RWPE1 (cell line): ENCODE measurements around the gene MICAL3.

Source experiments
- CTCF ChIA-PET: fragments of 350-600 bp; sonication (Branson Sonifier 250); formaldehyde crosslinking; extraction: SDS; loops from one replicate; lab custom pipeline; 2021; lab: Yijun Ruan, JAX
- POLR2A ChIA-PET: fragments of 400-600 bp; formaldehyde crosslinking; extraction: SDS; loops from one replicate; lab custom pipeline; 2020; ENCODE audit warnings: antibody characterized with exemption; ENCODE audit not compliant: low non-redundant PET; lab: Yijun Ruan, JAX
- DNase-seq: peaks from one replicate; pipeline ENCODE4 v3.0.0; 2012; ENCODE audit warnings: low spot score
- H3K27ac ChIP-seq: fragments of 450-650 bp; 2 replicates; pipeline ENCODE4 v1.5.1; 2017
- CTCF ChIP-seq: fragments of 450-650 bp; conservative IDR thresholded peaks from 2 replicates; pipeline ENCODE4 v1.5.1; 2017; ENCODE audit warnings: low read depth, mild to moderate bottlenecking

MICAL3 gene

GRCh38 chr22:17903564-17904295, 120.6 kb downstream of the MICAL3 start:
- H3K27ac ChIP-seq, result no peak overlapping the region
- DNase-seq, result no peak
- POLR2A ChIA-PET, result no interaction called here
- CTCF ChIA-PET, result no interaction called here
- no peak for TF ChIP-seq CTCF

GRCh38 chr22:17902960-17903359, 121.4 kb downstream of the MICAL3 start:
- TF ChIP-seq CTCF, result no peak
- CTCF ChIA-PET, result no interaction called here
- POLR2A ChIA-PET, result no interaction called here
- DNase-seq, result no peak
- no peak overlapping the region for H3K27ac ChIP-seq

- H3K27ac ChIP-seq, result no peak overlapping the region
- ChIA-PET CTCF (no interaction called here), POLR2A (no interaction called here)
- TF ChIP-seq CTCF, result no peak
- DNase-seq, result no peak
Measured at GRCh38 chr22:17898375-17898774, 126.0 kb downstream of the MICAL3 start.

- no peak for DNase-seq
- no peak overlapping the region for H3K27ac ChIP-seq
- no peak for TF ChIP-seq CTCF
- CTCF ChIA-PET, result no interaction called here
- POLR2A ChIA-PET, result no interaction called here
Measured at GRCh38 chr22:17897858-17898257, 126.5 kb downstream of the MICAL3 start.

- ChIA-PET POLR2A (no interaction called here), CTCF (no interaction called here)
- H3K27ac ChIP-seq, result no peak overlapping the region
- no peak for TF ChIP-seq CTCF
- no peak for DNase-seq
Measured at GRCh38 chr22:17897426-17897825, 126.9 kb downstream of the MICAL3 start.

GRCh38 chr22:17896586-17896985, 127.8 kb downstream of the MICAL3 start:
- POLR2A ChIA-PET, result no interaction called here
- no peak for DNase-seq
- CTCF ChIA-PET, result interaction anchor here (0.7 kb wide), 1 partner anchor 160 kb away, joined by 4 read pairs; no protein-coding TSS in a partner anchor
- TF ChIP-seq CTCF, result no peak
- peak overlapping the region; percentile 34; the same call in 1 of the 2 replicates for H3K27ac ChIP-seq
